Left kidney (tissue), 2 donors: Measurements from ENCODE around the gene IQCK. TPM values are rescaled to one million over a fixed set of nuclear protein-coding genes. Genes with fewer than 3 reads are reported as not detected.

Experiments
- DNase-seq: peaks from one replicate; pipeline ENCODE4 v3.0.0-alpha.2; 2013
- polyA plus RNA-seq: library from polyadenylated mRNA; unstranded; fragments of 120-200 nt; gene quantifications from one replicate; pipeline ENCODE4 v1.2.1, GENCODE V29; 2013; ENCODE audit not compliant: insufficient read length

The IQCK gene
- polyA plus RNA-seq, 1 donor, result 44.7 TPM

- DNase-seq, result peak; percentile 15
Measured at GRCh38 chr16:19883966-19884485, 166.0 kb downstream of the IQCK start.

DNA sequence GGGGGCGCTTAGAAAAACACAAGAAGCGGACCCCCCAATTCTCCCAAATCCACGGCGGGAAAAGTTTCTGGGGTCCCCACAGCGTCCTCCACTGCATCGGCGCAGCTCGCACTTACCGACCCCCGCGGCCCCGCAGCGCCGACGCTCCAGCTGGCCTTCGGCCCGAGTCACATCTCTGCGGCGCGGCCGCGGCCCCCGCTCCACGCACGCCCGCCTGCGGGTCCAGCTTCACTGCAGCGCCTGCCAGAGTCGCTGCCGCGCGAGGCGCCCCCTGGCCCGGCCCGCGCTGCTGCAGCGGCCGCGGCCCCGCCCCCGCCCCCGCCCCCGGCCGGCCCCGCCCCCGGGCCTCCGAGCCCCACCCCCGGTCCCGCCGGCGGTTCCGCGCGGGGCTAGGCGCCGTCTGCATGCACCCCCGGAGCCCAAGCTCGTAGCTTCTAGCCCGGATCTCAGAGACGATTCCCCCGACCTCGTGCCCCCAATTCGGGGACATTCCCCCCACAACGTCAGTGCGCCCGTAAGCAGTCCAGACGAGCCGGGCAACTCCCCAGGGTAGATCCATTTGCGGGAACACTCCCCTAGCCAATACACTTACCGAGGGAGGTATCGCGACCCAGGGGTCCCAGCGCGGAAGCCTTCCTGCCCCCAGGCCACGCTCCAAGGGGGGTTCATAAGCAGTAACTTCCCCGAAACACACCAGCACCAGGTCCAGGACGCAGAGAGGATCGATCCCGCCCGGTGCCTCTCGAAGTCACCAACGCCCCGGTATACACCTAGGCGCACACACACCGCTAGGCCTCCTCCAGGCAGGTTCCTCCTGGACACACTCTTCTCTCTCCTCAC lies 166.8 kb downstream of the IQCK start, which contains the start of gene GPRC5B:
TSS of gene GPRC5B (minus strand) at position 238 of the 840 bp plus-strand sequence. CDS start 12,003 bp downstream, outside the sequence.
- peak; percentile 46 for DNase-seq

- DNase-seq, result no peak
Measured at GRCh38 chr16:19885451-19886072, 167.5 kb downstream of the IQCK start.

- DNase-seq, result peak; percentile 77
Measured at GRCh38 chr16:19886073-19886941, 168.2 kb downstream of the IQCK start.

DNA sequence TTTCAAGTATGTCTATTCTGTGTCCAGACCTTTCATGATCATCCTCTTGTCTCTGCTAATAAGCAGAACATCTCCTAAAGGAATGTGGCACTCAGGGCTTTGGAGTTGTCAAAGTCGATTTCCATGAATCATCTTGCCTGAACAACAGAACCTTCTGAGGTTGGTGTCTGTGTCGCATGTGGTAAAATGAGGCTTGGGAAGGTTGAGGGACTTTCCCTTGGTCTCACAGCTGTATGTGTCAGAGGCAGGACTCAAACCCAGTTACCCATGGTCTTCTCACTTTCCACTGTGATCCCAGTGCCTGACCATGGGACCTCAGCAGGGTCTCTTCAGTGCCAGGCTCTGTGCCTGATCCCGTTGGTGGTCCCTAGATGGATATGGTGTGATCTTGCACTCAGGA lies 170.8 kb downstream of the IQCK start:
- DNase-seq, result no peak

DNA sequence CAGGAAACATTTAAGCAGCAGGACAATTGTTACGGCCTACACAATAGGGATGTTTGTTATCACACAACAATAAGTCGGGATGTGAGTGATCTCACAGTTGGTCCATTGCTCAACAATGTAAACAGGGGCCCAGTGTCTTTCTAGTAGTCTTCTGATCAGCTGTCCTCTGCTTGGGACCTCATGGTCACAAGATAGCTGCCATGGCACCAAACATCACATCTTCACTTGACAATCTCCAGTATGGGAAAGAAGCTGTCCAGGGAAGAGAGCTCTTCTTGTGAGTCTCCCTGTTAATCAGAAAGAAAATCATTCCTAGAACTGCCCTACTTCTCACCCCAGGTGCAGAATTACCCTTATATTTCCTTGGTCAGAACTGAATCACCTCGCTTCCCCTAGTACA lies 172.8 kb downstream of the IQCK start:
- no peak for DNase-seq

- no peak for DNase-seq
Measured at GRCh38 chr16:19892902-19893301, 174.8 kb downstream of the IQCK start.

- DNase-seq, result no peak
Measured at GRCh38 chr16:19894586-19894985, 176.5 kb downstream of the IQCK start.

DNA sequence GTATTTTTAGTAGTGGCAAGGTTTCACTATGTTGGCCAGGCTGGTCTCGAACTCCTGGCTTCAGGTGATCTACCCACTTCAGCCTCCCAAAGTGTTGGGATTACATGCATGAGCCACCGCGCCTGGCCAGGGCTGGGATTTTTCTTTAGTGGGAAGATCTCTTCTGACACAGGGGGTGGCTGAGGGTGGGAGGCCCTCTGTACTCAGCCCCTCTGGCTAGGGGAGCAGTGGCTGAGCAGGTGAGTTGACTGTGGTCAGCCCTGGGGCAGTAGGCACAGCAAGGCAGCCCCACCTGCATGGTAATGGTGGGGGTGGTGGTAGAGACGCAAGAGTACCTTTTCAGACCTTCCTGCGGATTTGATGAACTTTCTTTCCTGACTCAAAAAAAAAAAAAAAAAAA lies 178.9 kb downstream of the IQCK start:
- DNase-seq, result no peak

DNA sequence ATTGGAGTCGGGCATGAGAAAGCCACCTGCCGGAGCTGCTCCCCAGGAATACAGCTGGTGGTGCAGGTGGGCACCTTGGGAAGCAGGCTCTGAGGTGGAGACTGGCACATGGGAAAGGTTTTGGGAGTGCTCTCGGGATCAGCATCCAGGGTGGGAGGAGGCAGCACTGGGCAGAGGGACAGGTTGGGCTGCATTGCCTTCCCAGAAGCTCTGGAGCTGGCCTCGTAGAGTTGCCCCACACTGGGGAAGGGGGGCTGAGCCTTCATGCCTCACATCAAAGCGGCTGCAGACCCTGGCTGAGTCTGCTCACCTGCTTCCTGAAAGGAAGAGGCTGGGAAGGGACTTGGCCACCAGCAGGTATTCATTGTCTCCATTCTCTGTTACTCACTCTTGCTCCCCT lies 180.1 kb downstream of the IQCK start:
- DNase-seq, result no peak

GRCh38 chr16:19898924-19899604 lies 181.0 kb downstream of the IQCK start:
- peak; percentile 44 for DNase-seq

DNA sequence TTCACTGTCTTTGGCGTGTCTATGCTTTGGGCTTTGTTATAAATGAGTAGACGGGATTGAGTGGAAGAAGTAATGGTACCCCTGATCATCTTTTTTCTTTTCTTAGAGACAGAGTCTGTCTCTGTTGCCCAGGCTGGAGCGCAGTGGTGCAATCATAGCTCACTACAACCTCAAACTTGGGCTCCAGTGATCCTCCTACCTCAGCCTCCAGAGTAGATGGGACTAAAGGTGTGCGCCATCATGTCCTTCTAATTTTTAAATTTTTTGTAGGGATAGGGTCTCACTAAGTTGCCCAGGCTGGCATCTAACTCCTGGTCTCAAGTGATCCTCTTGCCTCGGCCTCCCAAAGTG lies 181.5 kb downstream of the IQCK start:
- no peak for DNase-seq

- no peak for DNase-seq
Measured at GRCh38 chr16:19901164-19901563, 183.1 kb downstream of the IQCK start.

- DNase-seq, result peak; percentile 53
Measured at GRCh38 chr16:19907161-19907992, 189.3 kb downstream of the IQCK start.

Other genes starting within 250 kb of the IQCK start
- gene GDE1, start 196.2 kb upstream of the IQCK start, polyA plus RNA-seq, result 69.7 TPM
- gene CCP110, start 194.3 kb upstream of the IQCK start, polyA plus RNA-seq, result 40.6 TPM
- 68.2 TPM for gene VPS35L, start 162.6 kb upstream of the IQCK start, polyA plus RNA-seq
- gene KNOP1, start within 50 bp of the IQCK start, polyA plus RNA-seq, result 39.1 TPM
- gene GPRC5B, start 166.6 kb downstream of the IQCK start, polyA plus RNA-seq, result 106 TPM